MM.1S (cell line): ENCODE results near the gene SELENOO.

ENCODE experiments used
- CTCF ChIP-seq: fragments of 300-600 bp; sonication (generic); IDR thresholded peaks from 2 replicates; pipeline ENCODE4 v1.5.1; 2016; ENCODE audit warnings: antibody characterized with exemption, low read length, mixed read lengths
- EZH2 ChIP-seq: fragments of 300-600 bp; sonication (generic); optimal IDR thresholded peaks from 2 replicates; pipeline ENCODE3; 2017; ENCODE audit warnings: low read depth, mild to moderate bottlenecking, antibody characterized with exemption, low read length, mixed read lengths
- EZH2phosphoT487 ChIP-seq: fragments of 300-600 bp; sonication (generic); IDR thresholded peaks from 2 replicates; pipeline ENCODE4 v1.6.1; 2018; ENCODE audit warnings: antibody characterized with exemption, low read length

GRCh38 chr22:50189184-50189848 lies 11.5 kb upstream of the SELENOO start:
- TF ChIP-seq CTCF (no peak), EZH2 (no peak), EZH2phosphoT487 (no peak)
